Central memory CD8-positive, alpha-beta T cell (primary cell): Measurements from ENCODE around the gene IFNW1.

Experiments used
- ATAC-seq: fragments of 150-1000 bp; cut with Tn5 transposase; replicated peaks from 2 replicates; pipeline ENCODE4 v1.10.0; 2022; ENCODE audit warnings: mild to moderate bottlenecking, moderate FRiP score, moderate number of reproducible peaks; ENCODE audit not compliant: poor library complexity, severe bottlenecking; ENCODE audit errors: extremely low read depth
- DNase-seq, 2 donors: peaks; one replicate each; pipeline ENCODE4 v3.0.0; 2021; ENCODE audit warnings: low spot score in 2 of 2
- H3K27ac Mint-ChIP-seq: one replicate; pipeline ENCODE4 v1.8.0; 2022; ENCODE audit warnings: low read depth, mild to moderate bottlenecking, moderate library complexity, mixed read lengths
- H3K27me3 Mint-ChIP-seq: one replicate; pipeline ENCODE4 v1.8.0; 2022; ENCODE audit warnings: mixed read lengths
- H3K36me3 Mint-ChIP-seq: one replicate; pipeline ENCODE4 v1.8.0; 2022; ENCODE audit warnings: mild to moderate bottlenecking, moderate library complexity, mixed read lengths; ENCODE audit not compliant: insufficient read depth
- H3K4me1 Mint-ChIP-seq: one replicate; pipeline ENCODE4 v1.8.0; 2022; ENCODE audit warnings: mixed read lengths
- H3K4me3 Mint-ChIP-seq: one replicate; pipeline ENCODE4 v1.8.0; 2022; ENCODE audit warnings: mild to moderate bottlenecking, moderate library complexity, mixed read lengths
- H3K9me3 Mint-ChIP-seq: one replicate; pipeline ENCODE4 v1.8.0; 2022; ENCODE audit warnings: mixed read lengths

IFNW1 gene

DNA sequence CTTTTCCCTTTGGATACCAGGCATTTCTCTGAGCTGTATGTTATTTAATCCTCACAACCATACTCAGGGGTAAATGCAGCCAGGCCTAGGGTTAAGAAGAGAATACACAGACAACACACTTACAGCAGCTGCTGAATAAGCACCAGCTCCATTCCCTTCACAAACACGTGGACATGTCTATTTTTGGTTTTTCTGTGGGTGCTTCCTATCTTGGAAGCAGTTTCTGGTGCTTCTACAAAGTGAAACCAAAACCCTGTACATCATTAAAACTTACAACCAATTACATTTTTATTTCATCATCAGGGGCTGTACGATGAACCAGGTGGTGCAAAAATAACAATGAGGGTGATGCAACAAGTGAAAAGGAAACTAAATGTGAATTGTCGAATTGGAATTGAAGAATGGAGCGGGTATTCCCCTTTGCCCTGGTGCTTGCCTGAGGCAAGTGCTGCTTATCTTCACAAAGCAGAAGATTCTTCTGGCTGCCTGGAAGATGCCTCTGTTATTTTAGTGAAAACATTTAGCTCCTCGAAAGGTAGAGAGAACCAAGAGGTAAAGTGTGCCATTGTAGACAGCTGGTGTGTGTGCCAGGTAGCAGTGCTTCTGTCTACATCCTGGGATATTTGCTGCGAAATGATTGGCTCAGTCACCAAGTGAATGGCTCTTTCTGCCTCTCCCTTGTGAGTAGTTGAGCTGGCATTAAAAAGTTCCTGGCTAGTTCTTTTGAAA is 45.3 kb downstream of the IFNW1 start:
- H3K36me3 Mint-ChIP-seq: peaks cover 6% of the 10 kb centered on the region
- H3K27ac Mint-ChIP-seq: peak overlapping the region; percentile 92
- DNase-seq (peak in 1 of 2 donors; percentile 48), ATAC-seq (peak; percentile 93)
- H3K4me1 Mint-ChIP-seq: peaks cover 35% of the 10 kb centered on the region
- peak overlapping the region; percentile 70 for H3K4me3 Mint-ChIP-seq
- H3K27me3 Mint-ChIP-seq: no peaks in the 10 kb centered on the region
- H3K9me3 Mint-ChIP-seq: no peaks in the 10 kb centered on the region

DNA sequence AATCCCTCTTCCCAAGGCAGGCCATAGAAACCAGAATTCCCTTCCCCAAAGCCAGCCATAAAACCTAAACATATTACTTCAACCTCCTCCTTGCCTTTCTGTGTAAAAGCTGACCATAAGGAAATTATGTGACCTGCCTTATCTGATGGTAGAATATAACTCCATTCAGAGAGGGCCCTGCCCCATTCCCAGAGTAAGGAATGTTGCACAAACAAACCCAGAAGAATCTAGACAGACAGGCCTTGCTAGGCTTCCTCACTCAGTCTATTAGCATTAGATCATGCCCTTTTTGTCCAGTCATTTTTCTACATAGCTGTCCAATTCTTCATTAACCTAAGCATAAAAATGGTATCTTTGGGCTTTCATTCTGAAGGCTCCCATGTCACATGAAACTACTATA is 46.1 kb downstream of the IFNW1 start:
- ATAC-seq: no peak
- H3K27ac Mint-ChIP-seq: peak overlapping the region; percentile 92

More for the DNA sequence above, 46.1 kb downstream of the IFNW1 start:
- H3K9me3 Mint-ChIP-seq: no peaks in the 10 kb centered on the region
- DNase-seq: no peak
- peaks cover 30% of the 10 kb centered on the region for H3K4me1 Mint-ChIP-seq
- peaks cover 4% of the 10 kb centered on the region for H3K36me3 Mint-ChIP-seq
- peak overlapping the region; percentile 70 for H3K4me3 Mint-ChIP-seq
- H3K27me3 Mint-ChIP-seq: no peaks in the 10 kb centered on the region
